Cardiac muscle cell (in vitro differentiated cells and primary cell): ENCODE measurements around the gene KMT2B. TPM values are rescaled to one million over a fixed set of nuclear protein-coding genes. Genes with fewer than 3 reads are reported as not detected.

ENCODE experiments used
- DNase-seq, 2 donors: peaks; one replicate each; pipeline versions ENCODE4 v3.0.0 to v3.0.0-alpha.2; 2010 to 2017; ENCODE audit warnings: low read depth in 1 of 2, low spot score in 1 of 2
- H3K27ac ChIP-seq: fragments of 200-600 bp; sonication (generic); 2 replicates; pipeline ENCODE4 v1.5.1; 2016
- H3K27me3 ChIP-seq: fragments of 200-600 bp; sonication (generic); 2 replicates; pipeline ENCODE4 v1.6.0; 2016; ENCODE audit warnings: control low read depth
- H3K36me3 ChIP-seq: fragments of 200-600 bp; sonication (generic); 2 replicates; pipeline ENCODE4 v1.5.1; 2016; ENCODE audit warnings: control low read depth
- H3K4me1 ChIP-seq: fragments of 200-600 bp; sonication (generic); 2 replicates; pipeline ENCODE4 v1.8.1; 2017; ENCODE audit warnings: low read depth, mild to moderate bottlenecking, mixed run types
- H3K4me3 ChIP-seq: fragments of 200-600 bp; sonication (generic); 2 replicates; pipeline ENCODE4 v1.5.1; 2016; ENCODE audit warnings: mild to moderate bottlenecking
- H3K9me3 ChIP-seq: fragments of 200-600 bp; sonication (generic); 2 replicates; pipeline ENCODE4 v1.5.1; 2017; ENCODE audit warnings: low read depth, mild to moderate bottlenecking, control low read depth
- CTCF ChIP-seq: IDR thresholded peaks from 2 replicates; pipeline ENCODE4 v1.5.1; 2012; ENCODE audit warnings: low read depth, mild to moderate bottlenecking, low read length
- polyA plus RNA-seq: library from polyadenylated mRNA; unstranded; fragments of >200 nt; fragmentation: Nextera tagmentation; extraction: Ambion mirVana; gene quantifications from 2 replicates; pipeline ENCODE4 v1.2.1, GENCODE V29; 2016
- total RNA-seq: library from RNA; depleted of rRNA; stranded (reverse); fragments of >200 nt; gene quantifications from 2 replicates; pipeline ENCODE4 v1.2.3, GENCODE V29; 2016

The KMT2B gene
- total and polyA plus RNA-seq, 2 experiments from 2014 or later: 8.9 to 38.1 TPM

- H3K9me3 ChIP-seq: no peaks in the 10 kb centered on the region
- no peaks in the 10 kb centered on the region for H3K4me1 ChIP-seq
- no peak for TF ChIP-seq CTCF
- H3K27me3 ChIP-seq: no peaks in the 10 kb centered on the region
- no peak within 1 kb of the TSS for H3K4me3 ChIP-seq
- H3K27ac ChIP-seq: no peak within 1 kb of the TSS
- DNase-seq: peak; percentile 69 to 77
- H3K36me3 ChIP-seq: no peaks in the 10 kb centered on the region
These were observed 13.6 kb upstream of the KMT2B start, which contains the start of gene ZBTB32 for GRCh38 chr19:35704218-35704617. Gene ZBTB32, plus strand, starts transcription at chr19:35704558. Its CDS starts 10,069 bp downstream, at chr19:35714627.

- Histone ChIP-seq H3K36me3 (no peaks in the 10 kb centered on the region), H3K4me1 (no peaks in the 10 kb centered on the region), H3K27me3 (no peaks in the 10 kb centered on the region), H3K4me3 (no peak overlapping the region), H3K27ac (no peak overlapping the region), H3K9me3 (no peaks in the 10 kb centered on the region)
- no peak for DNase-seq
- TF ChIP-seq CTCF: no peak
These were observed 9.4 kb upstream of the KMT2B start for GRCh38 chr19:35708391-35708790.

- Histone ChIP-seq H3K27ac (no peak overlapping the region), H3K27me3 (no peaks in the 10 kb centered on the region), H3K4me3 (no peak overlapping the region), H3K4me1 (peaks cover 5% of the 10 kb centered on the region), H3K36me3 (no peaks in the 10 kb centered on the region), H3K9me3 (no peaks in the 10 kb centered on the region)
- no peak for DNase-seq
- TF ChIP-seq CTCF: no peak
These were observed 6.7 kb upstream of the KMT2B start for GRCh38 chr19:35710784-35711723.

- no peak for TF ChIP-seq CTCF
- Histone ChIP-seq H3K27me3 (no peaks in the 10 kb centered on the region), H3K27ac (no peak overlapping the region), H3K9me3 (no peaks in the 10 kb centered on the region), H3K36me3 (no peaks in the 10 kb centered on the region), H3K4me1 (peaks cover 6% of the 10 kb centered on the region), H3K4me3 (no peak overlapping the region)
- no peak for DNase-seq
These were observed 5.0 kb upstream of the KMT2B start for GRCh38 chr19:35712567-35713505.

- Histone ChIP-seq H3K4me3 (no peak overlapping the region), H3K9me3 (no peaks in the 10 kb centered on the region), H3K4me1 (peaks cover 6% of the 10 kb centered on the region), H3K27ac (no peak overlapping the region), H3K27me3 (no peaks in the 10 kb centered on the region), H3K36me3 (no peaks in the 10 kb centered on the region)
- TF ChIP-seq CTCF: no peak
- no peak for DNase-seq
These were observed 4.3 kb upstream of the KMT2B start for GRCh38 chr19:35713506-35713850.
